PFSK-1 (cell line): Measurements from ENCODE around the gene NCOA1.

Source experiments
- FOXP2 ChIP-seq: optimal IDR thresholded peaks from 2 replicates; pipeline ENCODE3; 2011; ENCODE audit warnings: borderline replicate concordance, control low read depth, inconsistent platforms; ENCODE audit not compliant: insufficient read depth; ENCODE audit errors: extremely low read length, extremely low read depth
- POLR2AphosphoS5 ChIP-seq: IDR thresholded peaks from 2 replicates; pipeline ENCODE4 v1.6.1; 2012; ENCODE audit warnings: low read depth, mild to moderate bottlenecking, control low read depth, low read length, moderate library complexity
- REST ChIP-seq, 2 experiments: IDR thresholded peaks; 2 replicates each; pipeline versions ENCODE4 v1.6.1 to v1.8.0; 2011 to 2012; ENCODE audit warnings: low read depth in 2 of 2, low read length in 2 of 2, control low read depth in 1 of 2, inconsistent platforms in 1 of 2, mild to moderate bottlenecking in 1 of 2, moderate library complexity in 1 of 2; ENCODE audit not compliant: insufficient read depth in 1 of 2
- SIN3A ChIP-seq: IDR thresholded peaks from 2 replicates; pipeline ENCODE4 v1.6.1; 2012; ENCODE audit warnings: mild to moderate bottlenecking, low read length, moderate library complexity, borderline replicate concordance; ENCODE audit not compliant: insufficient read depth
- TAF1 ChIP-seq: IDR thresholded peaks from 2 replicates; pipeline ENCODE4 v1.6.1; 2012; ENCODE audit warnings: low read length, control low read depth, borderline replicate concordance; ENCODE audit not compliant: insufficient read depth

NCOA1 gene

GRCh38 chr2:24548058-24548457 lies 57.0 kb downstream of the NCOA1 start:
- TF ChIP-seq TAF1 (no peak), REST (IDR thresholded peaks at IDR 0.05; ENCODE audit: insufficient read depth in 1 of 2, low read depth in 2 of 2, low read length in 2 of 2) (no peak), POLR2AphosphoS5 (no peak), SIN3A (no peak), FOXP2 (no peak)

- no peak for TF ChIP-seq SIN3A
- no peak for TF ChIP-seq FOXP2
- no peak for TF ChIP-seq TAF1
- TF ChIP-seq POLR2AphosphoS5, result no peak
- no peak for TF ChIP-seq REST (IDR thresholded peaks at IDR 0.05; ENCODE audit: insufficient read depth in 1 of 2, low read depth in 2 of 2, low read length in 2 of 2)
These were observed 60.0 kb downstream of the NCOA1 start for GRCh38 chr2:24551016-24551415.

- TF ChIP-seq SIN3A, result no peak
These were observed 61.8 kb downstream of the NCOA1 start for GRCh38 chr2:24552836-24553235.

- no peak for TF ChIP-seq TAF1
- TF ChIP-seq REST (IDR thresholded peaks at IDR 0.05; ENCODE audit: insufficient read depth in 1 of 2, low read depth in 2 of 2, low read length in 2 of 2), result no peak
- no peak for TF ChIP-seq SIN3A
- no peak for TF ChIP-seq FOXP2
- no peak for TF ChIP-seq POLR2AphosphoS5
These were observed 67.9 kb downstream of the NCOA1 start for GRCh38 chr2:24558781-24559472.

GRCh38 chr2:24559473-24560113 lies 68.5 kb downstream of the NCOA1 start:
- TF ChIP-seq TAF1, result no peak
- TF ChIP-seq FOXP2, result no peak
- no peak for TF ChIP-seq SIN3A
- no peak for TF ChIP-seq REST (IDR thresholded peaks at IDR 0.05; ENCODE audit: insufficient read depth in 1 of 2, low read depth in 2 of 2, low read length in 2 of 2)
- no peak for TF ChIP-seq POLR2AphosphoS5
